ENCODE data around the gene PROSER3.
"Not testable (repeated sequence)": the region's sequence is repeated elsewhere in the genome, so short reads cannot be mapped to it uniquely, and the experiment has no call there.

Gene PROSER3

DNA sequence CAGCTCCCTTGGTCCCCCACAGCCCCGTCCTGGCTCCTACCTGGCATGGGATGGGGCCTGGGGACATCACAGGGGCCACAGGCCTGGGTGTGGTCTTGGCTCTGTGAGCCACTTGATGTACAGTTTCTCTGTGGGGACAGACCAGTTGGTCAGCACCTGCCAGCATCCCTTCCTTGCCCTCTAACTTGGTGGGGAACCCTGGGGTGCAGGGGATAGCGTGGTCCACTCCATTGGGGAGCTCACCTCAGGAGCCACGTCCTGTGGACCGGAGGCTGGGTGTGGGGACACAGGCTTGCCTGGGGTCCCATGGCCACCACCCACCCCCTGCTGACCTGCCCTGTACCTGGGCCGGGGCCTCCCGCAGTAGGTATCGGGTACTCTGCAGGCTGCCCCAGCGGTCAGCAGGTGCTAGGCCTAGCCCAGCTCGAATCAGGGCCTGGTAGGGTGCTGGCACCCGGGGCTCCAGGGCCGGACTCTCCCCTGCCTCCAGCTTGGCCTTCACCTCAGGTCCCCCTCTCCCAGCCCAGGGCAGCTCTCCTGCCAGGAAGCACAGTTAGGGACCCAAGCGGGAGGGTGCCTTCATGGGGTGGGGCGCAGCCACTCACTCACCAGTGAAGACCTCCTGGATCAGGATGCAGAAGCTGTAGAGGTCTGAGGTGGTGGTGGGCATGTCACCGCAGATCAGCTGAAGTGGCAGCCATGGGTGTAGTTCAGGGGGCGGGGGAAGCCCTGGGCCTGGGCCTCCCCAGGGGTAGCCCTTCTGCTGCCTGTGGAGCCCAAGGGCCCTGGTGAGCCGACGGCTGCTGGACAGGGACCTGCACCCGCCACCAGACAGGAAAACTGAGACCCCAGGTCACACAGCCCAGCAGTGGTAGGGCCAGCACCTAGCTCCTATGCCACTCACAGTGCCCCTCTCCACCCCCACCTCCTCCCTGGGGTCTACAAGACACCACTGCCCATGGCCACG lies 32.3 kb downstream of the PROSER3 start:
- no peak for DNase-seq (ENCODE audit: low read depth, low spot score)

- DNase-seq (ENCODE audit: low read depth, low spot score) = no peak
Measured at GRCh38 chr19:35790981-35791813, 33.2 kb downstream of the PROSER3 start.

DNA sequence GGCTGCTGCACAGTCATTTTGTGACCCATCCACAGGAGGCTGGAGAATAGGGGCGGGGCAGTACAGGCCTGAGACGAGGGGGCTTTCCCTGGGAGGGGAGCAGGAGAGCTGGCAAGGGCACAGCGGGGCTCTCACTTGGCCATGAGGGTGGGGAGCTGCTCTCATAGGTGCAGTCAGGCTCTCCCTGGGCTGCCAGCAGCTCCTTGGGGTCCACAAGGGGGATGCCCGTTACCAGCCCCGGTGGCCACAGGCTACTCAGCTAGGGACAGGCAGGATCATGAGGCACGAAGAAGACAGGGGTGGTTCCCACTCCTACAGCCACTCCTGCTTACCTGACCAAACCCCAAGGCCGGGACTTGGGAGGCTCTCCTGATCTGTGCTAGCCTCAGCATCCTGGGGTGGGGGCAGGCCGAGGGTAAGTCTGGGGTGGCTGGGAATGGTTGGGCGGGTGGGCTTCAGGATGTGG lies 33.9 kb downstream of the PROSER3 start:
- no peak for DNase-seq (ENCODE audit: low read depth, low spot score)

DNA sequence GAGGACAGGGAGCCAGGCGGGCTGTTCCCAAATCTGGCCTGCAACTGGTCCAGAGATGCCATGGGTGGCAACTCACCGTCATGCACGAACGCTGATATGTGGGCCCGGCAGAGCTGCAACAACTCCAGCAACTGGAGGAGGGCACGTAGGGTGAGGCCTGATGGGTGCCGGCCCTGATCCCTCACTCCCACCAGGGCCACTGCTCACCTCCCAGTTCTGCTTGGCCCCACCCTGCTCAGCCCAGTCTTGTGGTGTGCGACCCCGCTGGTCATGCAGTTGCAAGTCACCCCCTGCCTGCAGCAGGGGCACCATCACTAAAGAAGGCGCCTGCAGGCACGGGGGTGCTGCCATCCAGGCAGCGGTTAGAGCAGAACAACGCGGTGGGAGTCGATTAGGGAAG lies 34.3 kb downstream of the PROSER3 start:
- no peak for DNase-seq (ENCODE audit: low read depth, low spot score)

- DNase-seq (ENCODE audit: low read depth, low spot score) = no peak
Measured at GRCh38 chr19:35792888-35793287, 34.9 kb downstream of the PROSER3 start.

- no peak for DNase-seq (ENCODE audit: low read depth, low spot score)
Measured at GRCh38 chr19:35793381-35794165, 35.6 kb downstream of the PROSER3 start.

DNA sequence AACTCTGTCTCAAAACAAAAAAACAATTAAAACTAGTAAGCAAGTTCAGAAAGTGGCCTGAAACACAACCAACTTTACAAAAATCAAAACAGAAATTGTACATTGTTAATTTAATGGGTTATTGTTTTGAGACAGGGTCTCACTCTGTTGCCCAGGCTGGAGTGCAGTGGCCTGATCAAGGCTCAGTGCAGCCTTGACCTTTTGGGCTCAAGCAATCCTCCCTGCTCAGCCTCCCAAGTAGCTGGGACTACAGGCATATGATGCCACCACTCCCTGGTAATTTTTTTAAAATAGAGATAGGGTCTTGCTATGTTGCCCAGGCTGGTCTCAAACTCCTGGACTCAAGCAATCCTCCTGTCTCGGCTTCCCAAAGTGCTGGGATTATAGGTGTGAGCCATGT lies 37.6 kb downstream of the PROSER3 start:
- not testable (repeated sequence) for DNase-seq (ENCODE audit: low read depth, low spot score)

GRCh38 chr19:35796645-35797542 lies 38.9 kb downstream of the PROSER3 start:
- DNase-seq (ENCODE audit: low read depth, low spot score) = no peak

GRCh38 chr19:35797663-35798062 lies 39.7 kb downstream of the PROSER3 start:
- DNase-seq (ENCODE audit: low read depth, low spot score) = no peak

DNA sequence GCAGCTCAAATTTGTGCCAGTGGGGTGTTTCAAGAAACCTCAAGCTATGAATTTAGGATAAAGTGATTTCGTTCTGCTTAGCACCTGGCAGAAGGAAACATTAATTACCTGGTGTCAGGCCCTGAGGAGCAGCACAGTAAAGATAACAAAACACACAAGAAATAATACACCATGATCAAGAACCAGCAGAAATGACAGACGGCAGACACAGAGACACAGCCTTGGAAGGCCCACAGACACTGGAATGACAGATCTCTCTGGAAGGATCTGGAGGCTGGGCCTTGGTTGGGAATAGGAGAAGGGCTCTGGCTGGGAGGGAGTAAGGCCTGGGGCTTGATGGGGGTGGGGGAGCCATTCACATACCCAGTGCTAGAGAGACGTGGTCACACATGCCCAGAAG lies 43.9 kb downstream of the PROSER3 start:
- DNase-seq (ENCODE audit: low read depth, low spot score) = no peak

DNA sequence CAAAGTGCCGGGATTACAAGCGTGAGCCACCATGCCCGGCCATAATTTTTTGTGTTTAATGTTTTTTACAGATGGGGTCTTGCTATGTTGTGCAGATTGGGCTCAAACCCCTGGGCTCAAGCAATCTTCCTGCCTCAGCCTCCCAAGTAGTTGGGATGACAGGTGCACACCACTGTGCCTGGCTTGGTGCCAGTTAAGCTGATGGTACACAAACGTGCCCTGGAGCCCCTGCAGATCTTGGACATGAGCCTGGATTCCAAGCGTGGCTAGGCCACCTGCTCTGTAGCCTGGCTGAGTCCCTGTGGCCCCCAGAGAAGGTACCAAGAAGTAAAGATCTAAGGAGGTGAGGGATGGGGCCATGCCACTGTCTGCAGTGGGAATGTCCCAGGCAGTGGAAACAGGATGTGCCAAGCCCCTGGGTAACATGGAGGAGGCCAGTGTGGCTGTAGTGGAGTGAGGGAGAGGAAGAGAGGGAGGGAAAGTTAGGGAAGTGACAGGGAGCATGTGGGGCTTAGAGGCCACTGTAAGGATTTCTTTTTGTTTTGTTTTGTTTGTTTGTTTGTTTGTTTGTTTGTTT lies 47.6 kb downstream of the PROSER3 start:
- DNase-seq (ENCODE audit: low read depth, low spot score) = no peak

GRCh38 chr19:35806597-35806996 lies 48.6 kb downstream of the PROSER3 start:
- DNase-seq (ENCODE audit: low read depth, low spot score) = no peak

GRCh38 chr19:35807633-35808032 lies 49.7 kb downstream of the PROSER3 start:
- DNase-seq (ENCODE audit: low read depth, low spot score) = no peak

DNA sequence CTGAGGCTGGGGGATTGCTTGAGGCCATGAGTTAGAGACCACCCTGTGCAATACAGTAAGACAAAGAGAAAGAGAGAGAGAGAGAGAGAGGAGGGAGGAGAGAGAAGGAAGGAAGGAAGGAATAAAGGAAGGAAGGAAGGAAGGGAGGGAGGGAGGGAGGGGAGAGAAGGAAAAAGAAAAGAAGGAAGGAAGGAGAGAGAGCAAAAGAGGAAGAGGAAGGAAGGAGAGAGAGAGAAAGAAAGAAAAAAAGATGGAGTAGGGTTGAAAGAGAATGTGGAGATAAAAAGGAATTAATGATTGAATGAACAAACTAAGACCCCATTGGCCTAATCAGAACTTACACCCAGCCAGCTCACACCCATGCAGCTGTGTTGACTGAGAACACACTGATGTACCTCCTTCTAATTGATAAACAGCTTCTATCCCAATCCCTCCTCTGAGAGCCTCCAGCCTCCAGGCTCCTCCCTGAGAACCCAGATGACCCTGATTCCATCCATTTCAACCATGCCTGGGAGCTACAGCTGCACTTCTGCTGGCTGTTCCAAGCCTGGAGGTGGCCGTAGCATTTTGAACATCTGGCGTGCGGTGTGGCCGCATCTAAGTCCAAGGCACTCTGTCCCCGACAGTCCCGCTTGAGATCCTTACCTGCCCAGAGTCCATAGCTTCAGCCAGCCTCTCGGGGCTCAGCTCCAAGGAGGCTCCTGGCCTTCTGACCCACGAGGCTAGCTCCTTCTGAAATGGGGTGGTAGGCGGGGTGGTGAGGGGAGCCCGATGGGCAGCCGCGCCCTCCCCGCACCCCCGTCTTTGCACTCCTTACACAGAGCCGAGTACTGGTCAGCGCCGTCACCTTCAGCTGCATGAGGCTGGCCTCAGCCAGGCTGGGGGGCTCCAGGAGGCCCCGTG lies 53.6 kb downstream of the PROSER3 start:
- no peak for DNase-seq (ENCODE audit: low read depth, low spot score)

- DNase-seq (ENCODE audit: low read depth, low spot score) = no peak
Measured at GRCh38 chr19:35812220-35813042, 54.5 kb downstream of the PROSER3 start, which contains the start of gene PRODH2. Gene PRODH2 (minus strand): TSS chr19:35812845. CDS start chr19:35812805, 40 bp downstream.

DNA sequence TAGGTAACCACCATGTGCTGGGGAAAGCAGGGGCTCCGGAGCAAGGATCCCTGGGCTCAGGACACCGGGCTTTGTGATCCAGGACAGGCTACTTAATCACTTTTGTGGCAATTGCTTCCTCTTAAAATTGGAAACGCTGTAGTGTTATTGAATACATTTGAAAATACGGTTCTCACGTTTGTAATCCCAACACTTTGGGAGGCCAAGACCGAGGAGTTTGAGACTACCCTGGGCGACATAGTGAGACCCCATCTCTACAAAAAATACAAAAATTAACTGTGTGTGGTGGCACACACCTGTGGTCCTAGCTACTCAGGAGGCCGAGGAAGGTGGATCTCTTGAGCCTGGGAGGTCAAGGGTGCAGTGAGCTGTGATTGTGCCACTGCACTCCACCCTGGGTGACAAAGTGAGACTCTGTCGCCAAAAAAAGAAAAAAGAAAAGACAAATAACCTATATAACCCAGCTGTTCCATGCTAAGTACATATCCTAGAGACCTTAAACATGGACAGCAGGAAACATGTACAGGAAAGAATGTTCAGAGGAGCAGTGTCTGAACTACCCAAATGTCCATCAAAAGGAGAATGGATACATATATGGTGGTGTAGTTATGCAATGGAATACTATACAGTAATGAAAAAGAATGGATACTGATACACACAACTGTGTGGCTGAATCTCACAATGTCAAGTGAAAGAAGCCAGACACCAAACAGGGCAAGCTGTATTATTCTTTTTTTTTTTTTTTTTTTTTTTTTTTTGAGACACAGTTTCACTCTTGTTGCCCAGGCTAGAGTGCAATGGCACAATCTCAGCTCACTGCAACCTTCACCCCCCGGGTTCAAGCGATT lies 55.3 kb downstream of the PROSER3 start:
- no peak for DNase-seq (ENCODE audit: low read depth, low spot score)

DNA sequence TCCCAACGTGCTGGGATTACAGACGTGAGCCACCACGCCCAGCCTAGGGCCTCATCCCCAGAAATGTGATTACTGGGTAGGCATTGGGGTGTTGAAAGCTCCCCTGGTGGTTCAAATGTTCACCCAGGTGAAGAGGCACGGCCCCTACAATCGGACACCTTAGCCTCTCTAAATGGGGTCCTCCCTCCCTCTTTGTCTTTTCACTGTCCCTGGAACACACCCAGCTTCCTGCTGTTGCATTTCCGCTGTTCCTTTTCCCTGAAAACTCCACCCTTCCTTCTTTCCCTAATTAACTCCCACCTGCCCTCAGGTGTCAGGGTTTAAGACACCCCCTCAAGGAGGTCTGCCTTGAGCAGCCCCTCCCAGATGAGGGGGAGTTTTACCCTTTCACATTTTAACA lies 58.3 kb downstream of the PROSER3 start:
- no peak for DNase-seq (ENCODE audit: low read depth, low spot score)
